LNCAP (cell line): ENCODE measurements around the gene ZFP36L2.

Experiments used
- TF ChIP-seq, protein P1 (sequence below): fragments of 450-650 bp; IDR thresholded peaks from 2 replicates; pipeline ENCODE4 v1.5.1; 2017; ENCODE audit warnings: mild to moderate bottlenecking

ZFP36L2 gene

DNA sequence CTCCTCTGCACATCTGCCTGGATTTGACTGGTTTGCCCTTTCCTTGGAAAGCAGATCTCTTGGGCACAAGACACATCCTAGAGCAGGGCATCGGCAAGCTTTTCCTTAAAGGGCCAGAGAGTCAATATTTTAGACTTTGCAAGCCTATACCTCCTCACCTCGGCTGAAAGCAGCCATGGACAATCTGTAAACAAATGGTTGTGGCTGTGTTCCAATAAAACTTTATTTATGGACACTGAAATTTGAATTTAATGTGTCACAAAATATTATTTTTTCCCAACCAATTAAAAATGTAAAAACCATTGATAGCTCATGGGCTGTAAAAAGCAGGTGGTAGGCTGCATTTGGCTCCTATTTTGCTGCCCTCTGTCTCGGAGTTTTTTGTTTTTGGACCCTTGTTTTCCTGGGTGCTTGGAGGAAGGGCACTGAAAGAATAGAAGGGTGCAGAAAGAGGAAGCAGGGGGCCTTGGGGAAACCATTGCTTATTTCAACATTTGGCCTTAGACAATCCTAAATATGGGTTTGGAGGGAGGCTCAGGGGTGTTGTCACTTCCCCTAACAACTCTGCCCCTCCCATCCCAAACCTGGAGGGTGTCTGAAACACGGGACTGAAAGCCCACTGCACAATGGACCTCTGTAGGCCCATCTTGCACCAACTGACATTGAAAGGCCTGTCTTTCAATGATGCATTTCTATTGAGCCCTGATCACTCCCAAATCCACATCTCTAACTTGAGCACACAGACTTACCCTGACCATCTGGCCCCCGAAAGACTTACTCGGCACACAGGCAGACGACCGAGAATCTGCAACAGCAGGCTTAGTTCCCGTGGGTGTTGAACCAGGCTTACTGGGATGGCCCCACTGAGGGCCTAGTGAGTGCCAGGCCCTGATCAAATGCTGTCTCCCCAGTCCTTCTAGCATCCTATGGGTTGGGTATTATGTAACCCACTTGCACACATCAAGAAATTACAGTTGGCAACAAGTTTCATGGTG is 7.1 kb upstream of the ZFP36L2 start:
- TF ChIP-seq, protein P1, sequence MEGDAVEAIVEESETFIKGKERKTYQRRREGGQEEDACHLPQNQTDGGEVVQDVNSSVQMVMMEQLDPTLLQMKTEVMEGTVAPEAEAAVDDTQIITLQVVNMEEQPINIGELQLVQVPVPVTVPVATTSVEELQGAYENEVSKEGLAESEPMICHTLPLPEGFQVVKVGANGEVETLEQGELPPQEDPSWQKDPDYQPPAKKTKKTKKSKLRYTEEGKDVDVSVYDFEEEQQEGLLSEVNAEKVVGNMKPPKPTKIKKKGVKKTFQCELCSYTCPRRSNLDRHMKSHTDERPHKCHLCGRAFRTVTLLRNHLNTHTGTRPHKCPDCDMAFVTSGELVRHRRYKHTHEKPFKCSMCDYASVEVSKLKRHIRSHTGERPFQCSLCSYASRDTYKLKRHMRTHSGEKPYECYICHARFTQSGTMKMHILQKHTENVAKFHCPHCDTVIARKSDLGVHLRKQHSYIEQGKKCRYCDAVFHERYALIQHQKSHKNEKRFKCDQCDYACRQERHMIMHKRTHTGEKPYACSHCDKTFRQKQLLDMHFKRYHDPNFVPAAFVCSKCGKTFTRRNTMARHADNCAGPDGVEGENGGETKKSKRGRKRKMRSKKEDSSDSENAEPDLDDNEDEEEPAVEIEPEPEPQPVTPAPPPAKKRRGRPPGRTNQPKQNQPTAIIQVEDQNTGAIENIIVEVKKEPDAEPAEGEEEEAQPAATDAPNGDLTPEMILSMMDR: no peak

DNA sequence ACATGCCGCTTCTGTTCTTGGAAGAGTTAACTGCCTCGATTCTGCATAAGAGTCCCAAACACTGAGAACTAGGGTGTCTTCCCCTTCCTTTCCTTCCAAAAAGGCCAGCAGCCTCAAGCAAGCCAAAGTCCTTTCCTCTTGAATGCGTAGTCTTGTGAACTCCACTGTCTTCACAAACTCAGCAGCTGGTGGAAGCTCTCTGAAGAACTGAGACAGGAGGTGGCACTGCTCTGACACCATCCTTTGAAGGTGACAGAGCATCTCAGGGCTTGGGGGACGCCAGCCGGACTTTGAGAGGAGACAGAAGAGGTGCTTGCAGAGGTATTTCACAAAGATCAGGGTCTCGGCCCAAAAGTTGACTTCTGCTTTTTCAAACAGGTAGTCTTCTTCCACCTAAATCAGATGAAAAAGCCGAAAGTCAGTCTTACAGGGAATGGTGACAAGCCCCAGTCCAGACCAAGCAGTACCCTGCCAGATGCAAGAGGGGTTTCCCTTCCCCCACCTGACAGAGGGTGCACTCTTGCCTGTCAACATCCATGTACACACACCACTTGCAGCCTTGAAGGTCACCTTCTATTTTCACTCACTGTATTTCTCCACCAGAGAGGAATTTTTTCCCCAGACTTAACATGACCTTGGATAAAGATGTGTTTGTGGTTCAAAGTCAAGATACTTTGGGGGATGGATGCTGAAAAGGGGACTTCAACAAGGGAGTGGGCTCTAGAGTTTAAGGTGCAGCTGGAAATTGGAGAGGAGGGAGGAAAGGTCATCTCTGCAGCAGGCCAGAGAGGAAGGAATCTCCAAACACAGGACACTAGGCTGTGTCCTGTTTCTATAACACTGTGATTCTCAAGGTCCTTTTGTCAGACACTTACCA is 4.8 kb upstream of the ZFP36L2 start:
- TF ChIP-seq, protein P1: no peak

DNA sequence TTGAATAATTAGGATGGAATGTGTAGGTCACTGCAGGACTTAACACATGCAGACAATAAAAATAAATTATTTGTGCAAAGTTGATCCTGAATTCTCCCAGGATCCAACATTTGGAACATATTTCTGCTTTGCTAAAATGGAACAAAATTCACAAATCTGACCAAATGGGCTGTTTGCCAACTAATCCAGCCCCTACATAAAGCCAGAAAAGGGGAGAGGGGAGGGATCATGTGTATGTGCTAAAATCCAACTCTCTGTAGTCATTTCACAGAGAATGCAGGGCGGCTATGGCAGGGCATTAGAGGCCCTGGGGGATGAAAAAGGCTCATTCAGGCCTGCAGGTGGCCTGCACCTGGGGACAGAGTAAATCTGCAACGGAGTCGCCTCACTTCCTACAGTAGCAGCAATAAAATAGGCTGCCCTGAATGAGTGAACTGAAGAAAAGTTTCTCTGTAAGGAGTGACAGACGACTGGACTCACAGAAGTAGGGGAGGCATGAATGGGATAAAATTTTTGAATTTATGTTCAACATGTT is 4.0 kb upstream of the ZFP36L2 start:
- TF ChIP-seq, protein P1: no peak

DNA sequence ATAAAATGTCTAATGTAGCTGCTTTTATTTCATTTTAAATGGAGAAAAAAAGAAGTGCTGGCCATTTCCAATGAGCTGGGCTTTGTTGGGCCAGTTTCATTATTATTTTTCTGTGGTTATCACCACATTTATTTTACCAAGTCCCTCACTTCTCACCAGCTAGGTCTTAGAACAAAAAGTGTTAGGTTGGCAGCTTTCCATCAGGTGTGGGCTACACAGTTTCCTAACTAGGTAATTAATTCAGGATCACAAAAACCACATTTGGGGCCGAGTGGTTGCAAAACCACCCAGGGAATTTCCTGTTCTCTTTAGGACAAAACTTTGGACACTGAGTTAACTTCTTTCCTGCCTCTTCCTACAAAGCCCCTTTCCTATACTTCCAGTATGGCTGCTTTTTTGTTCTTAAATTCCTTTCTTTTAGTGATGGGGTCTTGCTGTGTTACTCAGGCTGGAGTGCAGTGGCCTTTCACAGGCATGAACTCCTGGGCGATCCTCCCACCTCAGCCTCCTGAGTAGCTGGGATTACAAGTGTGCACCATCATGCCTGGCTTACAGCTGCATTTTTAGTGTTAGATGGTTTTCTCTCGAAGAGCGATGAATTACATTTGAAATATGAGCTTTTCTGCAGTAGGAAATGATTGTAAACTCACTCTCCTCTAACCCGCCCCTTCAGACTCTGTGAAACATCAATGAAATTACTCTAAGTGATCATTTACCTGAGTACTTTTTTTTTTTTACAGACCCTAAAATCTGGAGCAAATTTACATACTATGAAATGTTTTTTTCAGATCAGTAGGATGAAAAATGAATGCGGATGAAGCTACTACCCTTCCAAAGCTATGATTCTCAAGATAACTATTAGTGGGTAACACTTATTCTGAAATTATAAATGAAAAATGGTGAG is 2.6 kb upstream of the ZFP36L2 start:
- TF ChIP-seq, protein P1: no peak

DNA sequence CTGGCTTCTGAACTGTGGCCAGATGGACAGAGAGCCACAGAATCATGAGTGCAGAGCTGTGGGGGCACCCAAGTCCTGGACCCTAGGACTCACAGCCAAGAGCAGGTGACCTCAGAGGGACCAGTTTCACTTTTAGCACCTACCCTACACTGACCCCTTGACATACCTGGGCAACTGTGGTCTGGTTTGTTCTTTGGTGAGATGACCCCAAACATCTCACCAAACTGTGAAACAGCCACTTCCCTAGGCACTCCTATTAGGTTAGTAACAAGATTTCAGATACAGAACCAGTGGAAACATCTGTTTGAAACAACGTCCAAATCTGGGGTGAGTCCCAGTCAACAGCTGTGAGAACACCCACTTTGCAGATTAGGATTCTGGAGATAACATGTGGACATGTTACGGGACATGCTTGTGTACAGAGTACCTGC is 1.9 kb upstream of the ZFP36L2 start:
- TF ChIP-seq, protein P1: no peak

DNA sequence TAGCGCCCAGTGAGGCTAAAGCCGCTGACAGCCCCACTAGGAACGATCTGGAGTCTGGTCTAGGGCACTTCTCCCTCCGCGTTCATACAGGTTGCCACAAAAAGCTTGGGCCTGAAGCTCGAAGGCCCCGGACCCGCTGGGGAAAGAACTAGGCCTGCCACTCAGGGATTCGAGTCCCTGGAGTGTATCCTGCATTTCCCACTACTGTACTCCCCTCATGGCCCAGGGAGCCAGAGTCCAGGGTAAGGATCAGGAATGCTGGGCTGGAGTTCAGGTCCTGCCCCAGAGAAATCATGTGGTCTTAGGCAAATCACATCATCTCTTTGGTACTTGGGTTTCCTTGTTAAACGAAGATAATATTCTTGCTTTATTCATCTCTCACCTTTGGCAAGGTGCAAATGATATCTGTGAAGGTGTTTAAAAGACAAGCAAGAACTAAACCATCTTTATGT is 1.4 kb upstream of the ZFP36L2 start:
- TF ChIP-seq, protein P1: no peak
